GM12878 (cell line): ENCODE data around the gene REV1. TPM values are rescaled to one million over a fixed set of nuclear protein-coding genes. Genes with fewer than 3 reads are reported as not detected.

Experiments used
- ATAC-seq: fragments of 200-7000 bp; cut with Tn5 transposase; 3 replicates; pipeline ENCODE4 v1.9.1; 2020; ENCODE audit warnings: mild to moderate bottlenecking, moderate library complexity
- BruUV-seq: library from RNA; stranded (reverse); fragments of 400-500 nt; replicated peaks from 2 replicates; lab custom pipeline; 2021; lab: Mats Ljungman, UMichigan
- CTCF ChIA-PET: fragments of 300-600 bp; sonication (Branson Sonifier 250); formaldehyde crosslinking; extraction: SDS; loops from one replicate; lab custom pipeline; 2021; ENCODE audit warnings: inconsistent platforms; lab: Yijun Ruan, JAX
- POLR2A ChIA-PET: fragments of 350-600 bp; formaldehyde crosslinking; extraction: SDS; loops from one replicate; lab custom pipeline; 2021; ENCODE audit warnings: inconsistent platforms; lab: Charles Lee
- RAD21 ChIA-PET: fragments of 300-600 bp; sonication (Branson Sonifier 250); formaldehyde crosslinking; loops from one replicate; lab custom pipeline; 2023; ENCODE audit warnings: antibody characterized with exemption; ENCODE audit not compliant: unreplicated experiment; lab: Charles Lee
- SMC1A ChIA-PET: fragments of 300-600 bp; sonication (Branson Sonifier 250); formaldehyde crosslinking; loops from one replicate; lab custom pipeline; 2023; ENCODE audit not compliant: unreplicated experiment, uncharacterized antibody; lab: Charles Lee
- DNase-seq: peaks from one replicate; pipeline ENCODE4 v3.0.0-alpha.2; 2011; ENCODE audit warnings: low read depth, low spot score
- FAIRE-seq: peaks from 3 replicates; lab custom pipeline; 2011; peaks lifted over from hg19 to GRCh38; lab: Jason Lieb, UNC
- H2AFZ ChIP-seq: 2 replicates; pipeline ENCODE4 v1.6.0; 2011; ENCODE audit warnings: low read depth, low read length, control low read depth; ENCODE audit not compliant: control insufficient read depth
- H3K27ac ChIP-seq: 2 replicates; pipeline ENCODE4 v1.5.1; 2011; ENCODE audit warnings: control low read depth; ENCODE audit not compliant: control insufficient read depth, insufficient read depth
- H3K27me3 ChIP-seq, 2 experiments: replicated peaks in 1 of 2; 2 replicates each; pipeline versions ENCODE4 v1.6.0 to v1.6.1; 2011; ENCODE audit warnings: low read length in 1 of 2; ENCODE audit not compliant: control insufficient read depth in 2 of 2, insufficient read depth in 2 of 2
- H3K36me3 ChIP-seq, 2 experiments: 2 replicates each; pipeline ENCODE4 v1.5.1; 2011; ENCODE audit warnings: low read length in 1 of 2; ENCODE audit not compliant: control insufficient read depth in 2 of 2, insufficient read depth in 2 of 2
- H3K4me1 ChIP-seq: 2 replicates; pipeline ENCODE4 v1.6.1; 2011; ENCODE audit warnings: mild to moderate bottlenecking, low read length, moderate library complexity, mixed read lengths; ENCODE audit not compliant: control insufficient read depth, insufficient read depth
- H3K4me2 ChIP-seq: 2 replicates; pipeline ENCODE4 v1.6.0; 2011; ENCODE audit warnings: control low read depth; ENCODE audit not compliant: control insufficient read depth, insufficient read depth
- H3K4me3 ChIP-seq: fragments of 200-600 bp; sonication (generic); 2 replicates; pipeline ENCODE4 v1.5.1; 2016
- H3K79me2 ChIP-seq: 2 replicates; pipeline ENCODE4 v1.6.0; 2011; ENCODE audit warnings: low read length; ENCODE audit not compliant: control insufficient read depth, insufficient read depth
- H3K9ac ChIP-seq: 2 replicates; pipeline ENCODE4 v1.8.0; 2011; ENCODE audit warnings: low read length, control low read depth, mixed read lengths; ENCODE audit not compliant: control insufficient read depth, insufficient read depth
- H3K9me3 ChIP-seq: replicated peaks from 3 replicates; pipeline ENCODE4 v1.5.1; 2011; ENCODE audit warnings: mild to moderate bottlenecking, low read length; ENCODE audit not compliant: control insufficient read depth, insufficient read depth
- H4K20me1 ChIP-seq: 2 replicates; pipeline ENCODE4 v1.6.0; 2011; ENCODE audit not compliant: control insufficient read depth, insufficient read depth
- ASH2L ChIP-seq: fragments of 300-600, 200-600 bp; sonication (generic); IDR thresholded peaks from 2 replicates; pipeline ENCODE4 v1.6.1; 2017; ENCODE audit warnings: low read depth, mild to moderate bottlenecking, borderline replicate concordance
- HDGF ChIP-seq: fragments of 450-650 bp; IDR thresholded peaks from 2 replicates; pipeline ENCODE4 v1.6.1; 2016; ENCODE audit warnings: antibody characterized with exemption
- IKZF2 ChIP-seq, 2 experiments: fragments of 450-650 bp; IDR thresholded peaks; 2 replicates each; pipeline ENCODE4 v1.6.1; 2017; ENCODE audit warnings: mild to moderate bottlenecking in 2 of 2, moderate library complexity in 2 of 2
- NFYB ChIP-seq: IDR thresholded peaks from 2 replicates; pipeline ENCODE4 v1.6.1; 2011; ENCODE audit warnings: low read depth, mild to moderate bottlenecking, low read length, improper control_type of control experiment, moderate library complexity; ENCODE audit not compliant: insufficient read depth
- SREBF2 ChIP-seq: IDR thresholded peaks from 2 replicates; pipeline ENCODE4 v1.6.1; 2012; ENCODE audit warnings: mild to moderate bottlenecking, low read length
- TCF7 ChIP-seq: IDR thresholded peaks from 2 replicates; pipeline ENCODE4 v1.6.1; 2014; ENCODE audit warnings: antibody characterized with exemption, borderline replicate concordance
- WGBS: methylation state at CpG from one replicate; pipeline ENCODE4 v1.1.6; 2016; ENCODE audit warnings: low lambda C conversion rate; ENCODE audit not compliant: insufficient replicate concordance, insufficient coverage; ENCODE audit errors: missing lambda C conversion rate; 5-methylcytosine and 5-hydroxymethylcytosine counted together
- in situ Hi-C: fragments of 300-500 bp; cut with MboI; formaldehyde crosslinking; loops from 9 replicates; pipeline ENCODE4 v1.14.3; 2018; ENCODE audit warnings: mixed read lengths
- intact Hi-C: fragments of 100-400 bp; cut with micrococcal nuclease; formaldehyde crosslinking; loops from one replicate; pipeline ENCODE4 v1.14.2; 2022; ENCODE audit not compliant: unreplicated experiment
- polyA plus RNA-seq, 11 experiments: library from polyadenylated mRNA; depleted of rRNA in 4 of 11; unstranded in 6 of 11; stranded (reverse) in 5 of 11; fragments of >200 nt; fragmentation: Nextera tagmentation in 4 of 11; fragmentation: Illumina TruSeq in 1 of 11; extraction: Ambion mirVana in 4 of 11; extraction: Trizol in 1 of 11; gene quantifications; 1 replicate in 1 of 11; 2 replicates in 10 of 11; pipeline versions ENCODE4 v1.2.1 to v1.2.3, GENCODE V29; 2011 to 2016; ENCODE audit warnings: inconsistent platforms in 2 of 11, missing spikeins in 2 of 11, low read depth in 1 of 11
- total RNA-seq, 4 experiments: library from RNA; depleted of rRNA in 3 of 4; stranded (reverse); fragments of >200 nt in 3 of 4; fragmentation: Illumina TruSeq in 1 of 4; extraction: Trizol in 1 of 4; gene quantifications; 2 replicates each; pipeline versions ENCODE4 v1.2.1 to v1.2.3, GENCODE V29; 2013 to 2021
- TF ChIP-seq, protein P1 (sequence below): IDR thresholded peaks from 2 replicates; pipeline ENCODE4 v1.6.1; 2012; ENCODE audit warnings: low read depth, low read length, improper control_type of control experiment
- TF ChIP-seq, protein P2 (sequence below): fragments of 450-650 bp; IDR thresholded peaks from 2 replicates; pipeline ENCODE4 v1.6.1; 2017; ENCODE audit warnings: mild to moderate bottlenecking, low read depth, inconsistent platforms; ENCODE audit not compliant: poor library complexity, severe bottlenecking
- TF ChIP-seq, protein P3 (sequence below): fragments of 150-350 bp; IDR thresholded peaks from 2 replicates; pipeline ENCODE4 v1.6.1; 2014; ENCODE audit warnings: mild to moderate bottlenecking, low read depth, low read length

The REV1 gene
- total and polyA plus RNA-seq, 10 of the 15 experiments (the other 5 are each of a cell fraction or from before 2014, with no cell fraction given), result 11.3 to 46.8 (median 29.0) TPM

DNA sequence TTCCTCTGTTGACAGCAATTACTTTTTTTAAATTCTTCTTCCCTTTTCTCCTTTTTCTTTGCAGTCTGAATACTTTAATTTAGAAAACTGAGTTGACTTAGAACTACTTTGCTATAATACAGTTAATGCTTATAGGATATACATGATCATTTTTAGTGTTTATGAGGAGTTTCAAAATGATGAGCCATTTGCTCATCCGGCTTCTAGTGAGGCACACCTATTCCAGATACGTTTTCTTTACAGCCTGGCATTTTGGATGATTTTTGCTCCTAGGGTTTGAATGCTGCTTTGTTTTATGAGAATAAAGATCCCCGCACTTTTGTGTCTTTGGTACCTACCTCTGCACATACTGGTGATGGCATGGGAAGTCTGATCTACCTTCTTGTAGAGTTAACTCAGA lies 99.9 kb downstream of the REV1 start:
- TF ChIP-seq, protein P1, sequence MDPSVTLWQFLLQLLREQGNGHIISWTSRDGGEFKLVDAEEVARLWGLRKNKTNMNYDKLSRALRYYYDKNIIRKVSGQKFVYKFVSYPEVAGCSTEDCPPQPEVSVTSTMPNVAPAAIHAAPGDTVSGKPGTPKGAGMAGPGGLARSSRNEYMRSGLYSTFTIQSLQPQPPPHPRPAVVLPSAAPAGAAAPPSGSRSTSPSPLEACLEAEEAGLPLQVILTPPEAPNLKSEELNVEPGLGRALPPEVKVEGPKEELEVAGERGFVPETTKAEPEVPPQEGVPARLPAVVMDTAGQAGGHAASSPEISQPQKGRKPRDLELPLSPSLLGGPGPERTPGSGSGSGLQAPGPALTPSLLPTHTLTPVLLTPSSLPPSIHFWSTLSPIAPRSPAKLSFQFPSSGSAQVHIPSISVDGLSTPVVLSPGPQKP, result no peak
- TF ChIP-seq TCF7, result no peak
- TF ChIP-seq, protein P2, sequence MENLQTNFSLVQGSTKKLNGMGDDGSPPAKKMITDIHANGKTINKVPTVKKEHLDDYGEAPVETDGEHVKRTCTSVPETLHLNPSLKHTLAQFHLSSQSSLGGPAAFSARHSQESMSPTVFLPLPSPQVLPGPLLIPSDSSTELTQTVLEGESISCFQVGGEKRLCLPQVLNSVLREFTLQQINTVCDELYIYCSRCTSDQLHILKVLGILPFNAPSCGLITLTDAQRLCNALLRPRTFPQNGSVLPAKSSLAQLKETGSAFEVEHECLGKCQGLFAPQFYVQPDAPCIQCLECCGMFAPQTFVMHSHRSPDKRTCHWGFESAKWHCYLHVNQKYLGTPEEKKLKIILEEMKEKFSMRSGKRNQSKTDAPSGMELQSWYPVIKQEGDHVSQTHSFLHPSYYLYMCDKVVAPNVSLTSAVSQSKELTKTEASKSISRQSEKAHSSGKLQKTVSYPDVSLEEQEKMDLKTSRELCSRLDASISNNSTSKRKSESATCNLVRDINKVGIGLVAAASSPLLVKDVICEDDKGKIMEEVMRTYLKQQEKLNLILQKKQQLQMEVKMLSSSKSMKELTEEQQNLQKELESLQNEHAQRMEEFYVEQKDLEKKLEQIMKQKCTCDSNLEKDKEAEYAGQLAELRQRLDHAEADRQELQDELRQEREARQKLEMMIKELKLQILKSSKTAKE, result no peak
- TF ChIP-seq, protein P3, sequence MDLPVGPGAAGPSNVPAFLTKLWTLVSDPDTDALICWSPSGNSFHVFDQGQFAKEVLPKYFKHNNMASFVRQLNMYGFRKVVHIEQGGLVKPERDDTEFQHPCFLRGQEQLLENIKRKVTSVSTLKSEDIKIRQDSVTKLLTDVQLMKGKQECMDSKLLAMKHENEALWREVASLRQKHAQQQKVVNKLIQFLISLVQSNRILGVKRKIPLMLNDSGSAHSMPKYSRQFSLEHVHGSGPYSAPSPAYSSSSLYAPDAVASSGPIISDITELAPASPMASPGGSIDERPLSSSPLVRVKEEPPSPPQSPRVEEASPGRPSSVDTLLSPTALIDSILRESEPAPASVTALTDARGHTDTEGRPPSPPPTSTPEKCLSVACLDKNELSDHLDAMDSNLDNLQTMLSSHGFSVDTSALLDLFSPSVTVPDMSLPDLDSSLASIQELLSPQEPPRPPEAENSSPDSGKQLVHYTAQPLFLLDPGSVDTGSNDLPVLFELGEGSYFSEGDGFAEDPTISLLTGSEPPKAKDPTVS, result no peak
- TF ChIP-seq IKZF2 (IDR thresholded peaks at IDR 0.05), result no peak
- TF ChIP-seq NFYB, result no peak
- no peak for TF ChIP-seq SREBF2
- TF ChIP-seq ASH2L, result no peak
- no peak for TF ChIP-seq HDGF
- 79% methylated on average over 3 of the region's 3 CpGs for WGBS
- FAIRE-seq, result no peak
- DNase-seq, result no peak
- no peaks in the 10 kb centered on the region for H4K20me1 ChIP-seq
- H3K27me3 ChIP-seq, result no peaks in the 10 kb centered on the region
- no peaks in the 10 kb centered on the region for H3K79me2 ChIP-seq
- no peaks in the 10 kb centered on the region for H3K4me1 ChIP-seq
- TSS peak; percentile 63 for BruUV-seq
- in situ Hi-C loops, result no loop called here
- no peak overlapping the region for H3K27ac ChIP-seq
- H3K9ac ChIP-seq, result no peak overlapping the region
- no peak overlapping the region for H3K4me3 ChIP-seq
- peaks cover 4 to 26% of the 10 kb centered on the region in 2 experiments for H3K36me3 ChIP-seq
- no peak overlapping the region for H3K4me2 ChIP-seq
- ChIA-PET RAD21 (no interaction called here), POLR2A (interaction anchor here (1.7 kb wide), 1 partner anchor 13 kb away, joined by 5 read pairs; no protein-coding TSS in a partner anchor), SMC1A (interaction anchor here (0.6 to 1.3 kb wide), 3 partner anchors 10 to 43 kb away, joined by 3 read pairs; no protein-coding TSS in a partner anchor), CTCF (no interaction called here)
- H2AFZ ChIP-seq, result no peak overlapping the region
- no peak for ATAC-seq
- no peaks in the 10 kb centered on the region for H3K9me3 ChIP-seq
- intact Hi-C loops, result no loop called here
